Lower lobe of right lung (tissue), 2 donors: Measurements from ENCODE around the gene SDC3. TPM values are rescaled to one million over a fixed set of nuclear protein-coding genes. Genes with fewer than 3 reads are reported as not detected.

ENCODE experiments used
- ATAC-seq, 2 donors: fragments of 200-7000 bp; cut with Tn5 transposase; one replicate each; pipeline ENCODE4 v1.9.1; 2020 to 2022; ENCODE audit warnings: mild to moderate bottlenecking in 2 of 2, moderate library complexity in 2 of 2
- DNase-seq: peaks from one replicate; pipeline ENCODE4 v3.0.0-alpha.2; 2020
- H3K27ac ChIP-seq: fragments of 200-600 bp; one replicate; pipeline ENCODE4 v1.8.0; 2022
- H3K27me3 ChIP-seq: fragments of 200-600 bp; one replicate; pipeline ENCODE4 v1.8.0; 2022; ENCODE audit warnings: low read depth
- H3K36me3 ChIP-seq: fragments of 200-600 bp; one replicate; pipeline ENCODE4 v1.8.0; 2022; ENCODE audit warnings: mild to moderate bottlenecking
- H3K4me1 ChIP-seq: fragments of 200-600 bp; one replicate; pipeline ENCODE4 v1.8.0; 2022
- H3K4me3 ChIP-seq: fragments of 200-600 bp; one replicate; pipeline ENCODE4 v1.8.0; 2022; ENCODE audit warnings: mild to moderate bottlenecking
- H3K9me3 ChIP-seq: fragments of 200-600 bp; one replicate; pipeline ENCODE4 v1.8.0; 2022
- intact Hi-C: fragments of 100-400 bp; cut with DNase I; formaldehyde crosslinking; loops from one replicate; pipeline ENCODE4 v1.11.0; 2022
- total RNA-seq: library from RNA; stranded (reverse); fragmentation: NEBNext Ultra II Directional; extraction: Animal tissue kit (Norgen Biotek cat#: 25700); gene quantifications from one replicate; pipeline ENCODE4 v1.2.1, GENCODE V29; 2021
- TF ChIP-seq, protein P1 (sequence below): fragments of 200-600 bp; IDR thresholded peaks from one replicate; pipeline ENCODE4 v1.8.0; 2022; ENCODE audit warnings: antibody characterized with exemption, mild to moderate bottlenecking
- donor health status: DM: no; HTN: yes; CAD: no; lungs with severe emphysema.

The SDC3 gene
- total RNA-seq, 1 donor from 2014 or later, result 43.5 TPM

- H3K27ac ChIP-seq, result no peak overlapping the region
Observed at GRCh38 chr1:30881319-30882181, 27.0 kb downstream of the SDC3 start.

DNA sequence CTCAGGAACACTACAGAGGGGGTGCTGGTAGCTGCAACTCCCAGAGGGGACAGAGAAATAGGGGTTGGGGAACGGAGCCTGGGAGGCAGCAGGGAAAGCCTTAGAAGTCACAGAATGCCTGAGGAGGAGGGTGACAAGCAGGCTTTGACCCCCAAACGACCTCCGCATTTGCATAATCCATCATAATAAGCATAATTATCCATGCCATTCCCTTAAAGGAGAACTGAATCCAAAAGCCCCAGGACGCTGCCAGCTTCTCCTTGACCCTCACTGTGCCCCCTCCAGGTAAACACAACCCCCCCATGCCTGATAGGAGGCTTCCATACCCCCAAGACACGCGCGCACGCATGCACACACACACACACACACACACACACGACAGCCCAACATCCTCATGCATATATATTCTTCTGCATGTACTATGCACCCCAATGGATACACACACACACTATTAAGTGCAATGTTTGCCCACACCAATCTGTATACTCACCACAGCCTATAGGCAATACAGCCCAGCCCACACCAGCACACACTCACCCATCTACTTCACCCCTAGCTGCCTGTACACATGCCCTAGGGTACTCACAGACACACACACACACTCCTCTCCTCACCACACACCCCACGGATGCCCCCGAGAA is 27.8 kb downstream of the SDC3 start:
- ATAC-seq (no peak), DNase-seq (no peak)
- Histone ChIP-seq H3K4me3 (no peak overlapping the region), H3K9me3 (no peaks in the 10 kb centered on the region), H3K27ac (no peak overlapping the region), H3K36me3 (peaks cover 8% of the 10 kb centered on the region), H3K27me3 (no peaks in the 10 kb centered on the region), H3K4me1 (peaks cover 32% of the 10 kb centered on the region)
- TF ChIP-seq, protein P1, sequence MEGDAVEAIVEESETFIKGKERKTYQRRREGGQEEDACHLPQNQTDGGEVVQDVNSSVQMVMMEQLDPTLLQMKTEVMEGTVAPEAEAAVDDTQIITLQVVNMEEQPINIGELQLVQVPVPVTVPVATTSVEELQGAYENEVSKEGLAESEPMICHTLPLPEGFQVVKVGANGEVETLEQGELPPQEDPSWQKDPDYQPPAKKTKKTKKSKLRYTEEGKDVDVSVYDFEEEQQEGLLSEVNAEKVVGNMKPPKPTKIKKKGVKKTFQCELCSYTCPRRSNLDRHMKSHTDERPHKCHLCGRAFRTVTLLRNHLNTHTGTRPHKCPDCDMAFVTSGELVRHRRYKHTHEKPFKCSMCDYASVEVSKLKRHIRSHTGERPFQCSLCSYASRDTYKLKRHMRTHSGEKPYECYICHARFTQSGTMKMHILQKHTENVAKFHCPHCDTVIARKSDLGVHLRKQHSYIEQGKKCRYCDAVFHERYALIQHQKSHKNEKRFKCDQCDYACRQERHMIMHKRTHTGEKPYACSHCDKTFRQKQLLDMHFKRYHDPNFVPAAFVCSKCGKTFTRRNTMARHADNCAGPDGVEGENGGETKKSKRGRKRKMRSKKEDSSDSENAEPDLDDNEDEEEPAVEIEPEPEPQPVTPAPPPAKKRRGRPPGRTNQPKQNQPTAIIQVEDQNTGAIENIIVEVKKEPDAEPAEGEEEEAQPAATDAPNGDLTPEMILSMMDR, result no peak
- intact Hi-C loops, result no loop called here

More at GRCh38 chr1:30881319-30882181, 27.0 kb downstream of the SDC3 start:
- DNase-seq, result no peak
- intact Hi-C loops, result no loop called here
- Histone ChIP-seq H3K9me3 (no peaks in the 10 kb centered on the region), H3K4me1 (peaks cover 32% of the 10 kb centered on the region), H3K36me3 (peaks cover 4% of the 10 kb centered on the region), H3K27me3 (no peaks in the 10 kb centered on the region), H3K4me3 (no peak overlapping the region)
- TF ChIP-seq, protein P1, result no peak
- ATAC-seq, result no peak

DNA sequence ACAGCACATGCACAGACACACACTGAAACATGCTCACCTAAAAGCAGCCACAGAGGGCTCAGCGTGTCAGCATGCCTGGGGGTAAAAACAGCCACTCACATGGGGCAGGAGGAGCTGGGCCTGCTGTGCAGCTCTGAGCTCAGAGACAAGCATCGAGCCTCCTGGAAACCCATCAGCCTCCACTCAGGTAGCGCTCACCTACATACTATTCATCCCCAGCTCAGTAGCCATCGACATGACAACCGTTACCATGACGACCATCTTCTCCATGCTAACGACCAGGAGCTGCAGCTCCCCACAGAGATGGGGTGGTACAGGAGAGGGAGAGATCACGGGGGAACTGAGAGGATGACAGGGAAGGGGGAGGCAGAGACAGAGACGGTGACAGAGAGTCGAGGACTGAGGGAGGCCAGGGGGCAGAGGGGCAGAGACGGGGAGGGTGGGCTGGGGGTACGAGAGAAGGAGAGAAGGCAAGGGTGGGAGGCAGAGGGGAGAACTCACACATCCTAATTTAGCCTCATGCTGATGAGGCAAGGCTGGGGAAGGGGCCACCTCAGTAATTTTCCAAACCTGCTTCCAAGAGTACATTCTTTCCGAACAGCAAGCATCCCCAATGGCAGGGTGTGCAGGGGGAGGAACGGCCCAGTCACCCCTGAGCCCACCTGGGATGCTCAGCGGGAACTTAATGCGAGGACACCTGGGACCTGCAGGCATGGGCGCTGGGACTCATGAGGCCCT is 28.4 kb downstream of the SDC3 start:
- H3K27ac ChIP-seq, result no peak overlapping the region

DNA sequence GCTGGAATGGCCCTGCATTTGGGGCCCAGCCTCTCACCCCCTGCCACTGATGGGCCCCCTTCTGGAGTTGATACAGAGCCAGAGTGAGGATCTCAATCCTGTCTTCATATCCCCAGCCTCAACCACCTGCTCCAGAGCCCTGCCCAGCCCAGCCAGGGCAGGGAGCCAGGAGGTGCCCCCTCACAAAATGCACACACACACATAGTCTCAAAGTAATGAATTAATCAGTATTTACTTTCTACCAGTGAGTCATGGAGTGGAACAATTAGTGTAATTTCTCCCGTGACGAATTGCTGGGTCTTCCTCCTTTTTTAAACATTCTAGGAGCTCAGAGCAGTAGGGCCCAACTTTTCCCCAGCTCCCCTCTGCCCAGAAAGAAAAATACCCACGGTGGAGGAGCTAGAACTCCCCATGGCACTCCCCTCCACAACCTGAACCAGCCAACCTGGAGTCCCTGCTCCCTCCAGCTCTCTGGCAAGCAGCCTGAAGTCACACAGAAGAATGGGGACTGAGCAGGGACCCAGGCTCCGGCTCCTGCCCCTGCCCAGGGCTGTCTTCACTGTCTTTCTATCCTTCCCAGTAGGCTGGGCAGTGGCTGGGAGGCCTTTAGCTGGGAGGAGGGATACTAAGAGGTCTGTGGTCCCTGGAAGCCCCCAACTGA is 29.3 kb downstream of the SDC3 start:
- Histone ChIP-seq H3K4me3 (no peak overlapping the region), H3K27me3 (no peaks in the 10 kb centered on the region), H3K4me1 (peaks cover 32% of the 10 kb centered on the region), H3K36me3 (peaks cover 8% of the 10 kb centered on the region), H3K9me3 (no peaks in the 10 kb centered on the region), H3K27ac (no peak overlapping the region)
- TF ChIP-seq, protein P1, result no peak
- intact Hi-C loops, result no loop called here
- no peak for ATAC-seq
- DNase-seq, result no peak

More for the DNA sequence above, 28.4 kb downstream of the SDC3 start:
- H3K4me1 ChIP-seq, result peaks cover 32% of the 10 kb centered on the region
- intact Hi-C loops, result no loop called here
- no peaks in the 10 kb centered on the region for H3K27me3 ChIP-seq
- H3K4me3 ChIP-seq, result no peak overlapping the region
- ATAC-seq, result no peak
- H3K36me3 ChIP-seq, result peaks cover 8% of the 10 kb centered on the region
- H3K9me3 ChIP-seq, result no peaks in the 10 kb centered on the region
- DNase-seq, result no peak
- TF ChIP-seq, protein P1, result no peak

DNA sequence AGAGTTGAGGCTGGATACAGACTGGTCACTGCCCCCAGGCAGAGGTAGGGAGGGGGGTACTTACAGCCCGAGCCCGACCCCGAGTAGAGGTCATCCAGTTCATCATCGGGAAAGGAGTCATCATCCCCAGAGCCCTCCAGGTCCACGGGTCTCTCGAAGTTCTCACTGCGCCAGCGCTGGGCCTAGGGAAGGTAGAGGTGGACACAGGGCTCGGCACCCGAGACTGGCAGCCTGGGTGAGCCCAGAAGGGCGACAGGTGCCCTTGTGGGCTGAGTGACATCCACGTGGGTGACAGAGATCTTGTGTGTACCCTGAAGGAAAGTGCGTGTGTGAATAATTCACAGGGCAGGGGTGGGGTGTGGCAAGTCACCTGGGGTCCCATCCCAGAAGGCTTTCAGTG is 30.0 kb downstream of the SDC3 start:
- TF ChIP-seq, protein P1, result no peak
- DNase-seq (no peak), ATAC-seq (no peak)
- Histone ChIP-seq H3K27ac (no peak overlapping the region), H3K9me3 (no peaks in the 10 kb centered on the region), H3K4me3 (no peak overlapping the region), H3K27me3 (no peaks in the 10 kb centered on the region), H3K36me3 (peaks cover 8% of the 10 kb centered on the region), H3K4me1 (peaks cover 32% of the 10 kb centered on the region)
- intact Hi-C loops, result no loop called here
